GM21825 (cell line): ENCODE data around the gene OGDH.
"Not testable (repeated sequence)": the region's sequence is repeated elsewhere in the genome, so short reads cannot be mapped to it uniquely, and the experiment has no call there.

Experiments
- ATAC-seq: cut with Tn5 transposase; IDR thresholded peaks from one replicate; pipeline ENCODE4 v1.9.1; 2021; ENCODE audit warnings: mild to moderate bottlenecking, moderate library complexity; ENCODE audit not compliant: unreplicated experiment

Gene OGDH

GRCh38 chr7:44580945-44581878 lies 25.2 kb upstream of the OGDH start:
- ATAC-seq: peak; percentile 10

GRCh38 chr7:44581879-44582603 lies 24.4 kb upstream of the OGDH start, which contains the start of gene TMED4:
TMED4 (minus strand) TSS chr7:44582231; CDS start chr7:44582206, 25 bp downstream.
- ATAC-seq: peak; percentile 86

- ATAC-seq: no peak
Observed at GRCh38 chr7:44583146-44583865, 23.1 kb upstream of the OGDH start.

GRCh38 chr7:44587843-44588711 lies 18.4 kb upstream of the OGDH start:
- ATAC-seq: peak; percentile 69

GRCh38 chr7:44590910-44591309 lies 15.5 kb upstream of the OGDH start:
- no peak for ATAC-seq

GRCh38 chr7:44595934-44596635 lies 10.3 kb upstream of the OGDH start:
- no peak for ATAC-seq

GRCh38 chr7:44597181-44597580 lies 9.2 kb upstream of the OGDH start:
- not testable (repeated sequence) for ATAC-seq

- no peak for ATAC-seq
Observed at GRCh38 chr7:44599222-44599621, 7.2 kb upstream of the OGDH start.

- no peak for ATAC-seq
Observed at GRCh38 chr7:44602576-44602910, 3.9 kb upstream of the OGDH start.

GRCh38 chr7:44603193-44603592 lies 3.2 kb upstream of the OGDH start:
- ATAC-seq: no peak

GRCh38 chr7:44604941-44605340 lies 1.5 kb upstream of the OGDH start:
- ATAC-seq: no peak

GRCh38 chr7:44607141-44608068 lies 978 bp downstream of the OGDH start:
- ATAC-seq: no peak

- no peak for ATAC-seq
Observed at GRCh38 chr7:44608916-44609648, 2.7 kb downstream of the OGDH start.

- no peak for ATAC-seq
Observed at GRCh38 chr7:44609829-44610228, 3.4 kb downstream of the OGDH start.

- peak; percentile 37 for ATAC-seq
Observed at GRCh38 chr7:44615149-44615611, 8.8 kb downstream of the OGDH start.

GRCh38 chr7:44615793-44616192 lies 9.4 kb downstream of the OGDH start:
- ATAC-seq: no peak

- no peak for ATAC-seq
Observed at GRCh38 chr7:44616545-44616944, 10.1 kb downstream of the OGDH start.
